ENCODE measurements around the gene RAB20.

The RAB20 gene

GRCh38 chr13:110554946-110555345 is 6.6 kb downstream of the RAB20 start:
- CTCF ChIA-PET = interaction anchor here (0.6 to 0.9 kb wide), 2 partner anchors 44 to 126 kb away, joined by 3 to 5 read pairs; no protein-coding TSS in a partner anchor
- no peak for DNase-seq (ENCODE audit: extremely low spot score)
- POLR2A ChIA-PET = no interaction called here
- TF ChIP-seq ZNF384 (IDR thresholded peaks at IDR 0.05) = no peak
- TF ChIP-seq HDGF (IDR thresholded peaks at IDR 0.05; ENCODE audit: borderline replicate concordance) = no peak
- TF ChIP-seq FOXM1 (IDR thresholded peaks at IDR 0.05; ENCODE audit: borderline replicate concordance) = no peak
- no peak for TF ChIP-seq SP1 (IDR thresholded peaks at IDR 0.05)

GRCh38 chr13:110554227-110554836 is 7.2 kb downstream of the RAB20 start:
- DNase-seq (ENCODE audit: extremely low spot score) = no peak
- ChIA-PET CTCF (interaction anchor here (0.9 kb wide), 1 partner anchor 127 kb away, joined by 5 read pairs; no protein-coding TSS in a partner anchor), POLR2A (no interaction called here)
- TF ChIP-seq BHLHE40 (IDR thresholded peaks at IDR 0.05; ENCODE audit: borderline replicate concordance) = no peak
- TF ChIP-seq ZNF384 (IDR thresholded peaks at IDR 0.05) = no peak
- TF ChIP-seq PKNOX1 (IDR thresholded peaks at IDR 0.05) = no peak
- no peak for TF ChIP-seq HDGF (IDR thresholded peaks at IDR 0.05; ENCODE audit: borderline replicate concordance)
- no peak for TF ChIP-seq SUZ12 (IDR thresholded peaks at IDR 0.05)
- TF ChIP-seq NFRKB (IDR thresholded peaks at IDR 0.05) = no peak
- no peak for TF ChIP-seq LEF1 (IDR thresholded peaks at IDR 0.05; ENCODE audit: borderline replicate concordance)
- TF ChIP-seq ARNT (IDR thresholded peaks at IDR 0.05) = no peak
- TF ChIP-seq FOXK2 (IDR thresholded peaks at IDR 0.05) = no peak

GRCh38 chr13:110553417-110553816 is 8.1 kb downstream of the RAB20 start:
- no peak for DNase-seq (ENCODE audit: extremely low spot score)
- ChIA-PET CTCF (no interaction called here), POLR2A (no interaction called here)
- no peak for TF ChIP-seq SUZ12 (IDR thresholded peaks at IDR 0.05)
- TF ChIP-seq ARNT (IDR thresholded peaks at IDR 0.05) = no peak
- no peak for TF ChIP-seq FOXM1 (IDR thresholded peaks at IDR 0.05; ENCODE audit: borderline replicate concordance)
- TF ChIP-seq ELF4 (IDR thresholded peaks at IDR 0.05) = no peak
- no peak for TF ChIP-seq BHLHE40 (IDR thresholded peaks at IDR 0.05; ENCODE audit: borderline replicate concordance)
- TF ChIP-seq TARDBP (IDR thresholded peaks at IDR 0.05) = no peak
- TF ChIP-seq LEF1 (IDR thresholded peaks at IDR 0.05; ENCODE audit: borderline replicate concordance) = no peak
- TF ChIP-seq SP1 (IDR thresholded peaks at IDR 0.05) = no peak
- no peak for TF ChIP-seq L3MBTL2 (conservative IDR thresholded peaks at IDR 0.05)
- TF ChIP-seq PKNOX1 (IDR thresholded peaks at IDR 0.05) = no peak
- no peak for TF ChIP-seq ZNF384 (IDR thresholded peaks at IDR 0.05)
- no peak for TF ChIP-seq HDGF (IDR thresholded peaks at IDR 0.05; ENCODE audit: borderline replicate concordance)
- TF ChIP-seq CTBP1 (IDR thresholded peaks at IDR 0.05; ENCODE audit: borderline replicate concordance) = no peak
- no peak for TF ChIP-seq FOXA1 (IDR thresholded peaks at IDR 0.05)
- TF ChIP-seq FOXK2 (IDR thresholded peaks at IDR 0.05) = no peak
- TF ChIP-seq NFRKB (IDR thresholded peaks at IDR 0.05) = no peak

- TF ChIP-seq L3MBTL2 (conservative IDR thresholded peaks at IDR 0.05) (no peak), ARNT (IDR thresholded peaks at IDR 0.05) (no peak), FOXK2 (IDR thresholded peaks at IDR 0.05) (no peak), SP1 (IDR thresholded peaks at IDR 0.05) (no peak), SUZ12 (IDR thresholded peaks at IDR 0.05) (no peak)
- DNase-seq (ENCODE audit: extremely low spot score) = no peak
- ChIA-PET CTCF (no interaction called here), POLR2A (no interaction called here)
Observed at GRCh38 chr13:110552767-110553166, 8.8 kb downstream of the RAB20 start.

- no peak for TF ChIP-seq FOXK2 (IDR thresholded peaks at IDR 0.05)
- ChIA-PET POLR2A (interaction anchor here (1.0 kb wide), 1 partner anchor 13 kb away, joined by 7 read pairs; no protein-coding TSS in a partner anchor), CTCF (no interaction called here)
- DNase-seq (ENCODE audit: extremely low spot score) = no peak
Observed at GRCh38 chr13:110551284-110551683, 10.2 kb downstream of the RAB20 start.

- no peak for DNase-seq (ENCODE audit: extremely low spot score)
- ChIA-PET POLR2A (no interaction called here), CTCF (interaction anchor here (0.5 kb wide), 1 partner anchor 9 kb away, joined by 7 read pairs; no protein-coding TSS in a partner anchor)
- no peak for TF ChIP-seq ZNF384 (IDR thresholded peaks at IDR 0.05)
- no peak for TF ChIP-seq LEF1 (IDR thresholded peaks at IDR 0.05; ENCODE audit: borderline replicate concordance)
- TF ChIP-seq FOXA1 (IDR thresholded peaks at IDR 0.05) = no peak
- no peak for TF ChIP-seq ELF4 (IDR thresholded peaks at IDR 0.05)
- no peak for TF ChIP-seq NFRKB (IDR thresholded peaks at IDR 0.05)
- TF ChIP-seq FOXK2 (IDR thresholded peaks at IDR 0.05) = no peak
- TF ChIP-seq FOXM1 (IDR thresholded peaks at IDR 0.05; ENCODE audit: borderline replicate concordance) = no peak
- no peak for TF ChIP-seq SUZ12 (IDR thresholded peaks at IDR 0.05)
- TF ChIP-seq PKNOX1 (IDR thresholded peaks at IDR 0.05) = no peak
- no peak for TF ChIP-seq ARNT (IDR thresholded peaks at IDR 0.05)
- TF ChIP-seq HDGF (IDR thresholded peaks at IDR 0.05; ENCODE audit: borderline replicate concordance) = no peak
- no peak for TF ChIP-seq TARDBP (IDR thresholded peaks at IDR 0.05)
- no peak for TF ChIP-seq L3MBTL2 (conservative IDR thresholded peaks at IDR 0.05)
- no peak for TF ChIP-seq BHLHE40 (IDR thresholded peaks at IDR 0.05; ENCODE audit: borderline replicate concordance)
- no peak for TF ChIP-seq CTBP1 (IDR thresholded peaks at IDR 0.05; ENCODE audit: borderline replicate concordance)
- TF ChIP-seq SP1 (IDR thresholded peaks at IDR 0.05) = no peak
Observed at GRCh38 chr13:110549795-110550160, 11.7 kb downstream of the RAB20 start.
